ENCODE results near the gene CEP112. TPM values are rescaled to one million over a fixed set of nuclear protein-coding genes. Genes with fewer than 3 reads are reported as not detected.

Gene CEP112
- total RNA-seq, 4 donors from 2014 or later = 0.53 to 41.3 (median 5.7) TPM

DNA sequence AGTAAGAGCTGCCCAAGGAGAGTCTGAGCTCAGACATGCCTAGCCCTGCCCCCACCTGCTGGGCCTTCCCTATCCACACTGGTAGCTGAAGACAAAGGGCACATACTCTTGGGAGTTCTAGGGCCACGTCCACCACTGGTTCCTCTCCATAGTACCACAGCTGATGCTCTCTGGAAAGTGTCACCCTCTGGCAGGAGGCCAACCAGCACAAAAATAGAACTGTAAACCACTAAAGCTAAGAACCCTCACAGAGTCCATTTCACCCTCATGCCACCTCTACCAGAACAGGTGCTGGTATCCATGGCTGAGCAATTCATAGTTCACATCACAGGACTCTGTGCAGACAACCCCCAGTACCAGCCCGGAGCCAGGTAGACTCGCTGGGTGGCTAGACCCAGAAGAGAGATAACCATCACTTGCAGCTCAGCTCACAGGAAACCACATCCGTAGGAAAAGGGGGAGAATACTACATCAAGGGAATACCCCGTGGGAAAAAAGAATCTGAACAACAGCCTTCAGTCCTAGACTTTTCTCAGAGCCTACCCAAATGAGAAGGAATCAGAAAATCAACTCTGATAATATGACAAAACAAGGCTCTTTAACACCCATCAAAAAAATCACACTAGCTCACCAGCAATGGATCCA lies 115.3 kb downstream of the CEP112 start:
- Histone ChIP-seq H3K27ac (no peak overlapping the region), H3K36me3 (no peaks in the 10 kb centered on the region), H3K4me3 (no peak overlapping the region), H3K27me3 (no peaks in the 10 kb centered on the region), H3K9me3 (no peaks in the 10 kb centered on the region), H3K4me1 (no peaks in the 10 kb centered on the region)
- TF ChIP-seq CTCF (IDR thresholded peaks at IDR 0.05) (no peak), POLR2A (IDR thresholded peaks at IDR 0.05) (no peak)
- DNase-seq = no peak

DNA sequence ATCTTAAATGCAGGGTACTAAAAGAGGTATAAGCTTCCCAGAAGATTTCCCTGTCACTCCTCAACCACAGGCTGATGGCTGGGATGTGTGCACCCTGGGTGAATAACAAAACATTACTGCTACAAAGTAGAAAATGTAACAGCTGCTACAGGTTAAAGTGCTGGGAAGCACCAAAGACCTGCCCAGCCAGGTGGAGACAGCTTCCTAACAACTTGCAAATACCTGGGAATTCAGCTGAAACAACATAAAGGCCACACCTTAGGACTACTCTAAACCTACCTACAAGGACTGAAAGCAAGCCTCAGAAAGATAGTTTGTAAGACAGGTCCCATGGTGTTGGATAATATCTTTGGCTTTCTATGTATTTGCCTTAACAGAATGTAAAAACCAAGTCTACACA lies 118.5 kb downstream of the CEP112 start:
- DNase-seq = no peak
- Histone ChIP-seq H3K4me1 (no peaks in the 10 kb centered on the region), H3K9me3 (no peaks in the 10 kb centered on the region), H3K36me3 (no peaks in the 10 kb centered on the region), H3K4me3 (no peak overlapping the region), H3K27ac (no peak overlapping the region), H3K27me3 (no peaks in the 10 kb centered on the region)
- TF ChIP-seq CTCF (IDR thresholded peaks at IDR 0.05) (no peak), POLR2A (IDR thresholded peaks at IDR 0.05) (no peak)

- no peak for DNase-seq
- Histone ChIP-seq H3K27ac (no peak overlapping the region), H3K9me3 (no peaks in the 10 kb centered on the region), H3K4me3 (no peak overlapping the region), H3K4me1 (no peaks in the 10 kb centered on the region), H3K27me3 (no peaks in the 10 kb centered on the region), H3K36me3 (no peaks in the 10 kb centered on the region)
- TF ChIP-seq POLR2A (IDR thresholded peaks at IDR 0.05) = no peak
Observed at GRCh38 chr17:66063686-66064085, 128.2 kb downstream of the CEP112 start.

DNA sequence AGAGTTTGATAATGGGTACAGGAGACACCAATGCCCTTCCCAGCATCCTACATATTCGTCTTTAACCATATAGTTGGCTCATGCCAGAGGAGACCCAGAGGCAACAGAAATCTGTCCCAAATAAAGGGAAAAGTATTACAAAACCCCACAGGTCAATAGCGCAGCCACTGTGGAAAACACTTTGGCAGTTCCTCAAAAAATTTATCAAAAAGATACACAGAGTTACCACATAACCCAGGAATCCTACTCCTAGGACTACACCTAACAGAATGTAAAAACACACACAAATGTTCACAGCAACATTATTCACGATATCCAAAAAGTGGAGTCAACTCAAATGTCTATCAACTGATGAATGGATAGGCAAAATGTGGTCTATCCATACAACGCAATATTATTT lies 135.8 kb downstream of the CEP112 start:
- H3K27me3 ChIP-seq = no peaks in the 10 kb centered on the region
- no peak for DNase-seq
- no peaks in the 10 kb centered on the region for H3K9me3 ChIP-seq
- H3K4me1 ChIP-seq = no peaks in the 10 kb centered on the region
- no peak overlapping the region for H3K4me3 ChIP-seq
- TF ChIP-seq POLR2A (IDR thresholded peaks at IDR 0.05) (no peak), CTCF (IDR thresholded peaks at IDR 0.05) (no peak)
- H3K27ac ChIP-seq = no peak overlapping the region
- H3K36me3 ChIP-seq = no peaks in the 10 kb centered on the region

GRCh38 chr17:66054242-66054641 lies 137.7 kb downstream of the CEP112 start:
- no peak for DNase-seq
- H3K4me1 ChIP-seq = no peaks in the 10 kb centered on the region
- H3K4me3 ChIP-seq = no peak overlapping the region
- H3K9me3 ChIP-seq = no peaks in the 10 kb centered on the region
- H3K27ac ChIP-seq = no peak overlapping the region
- H3K27me3 ChIP-seq = no peaks in the 10 kb centered on the region
- TF ChIP-seq POLR2A (IDR thresholded peaks at IDR 0.05) (no peak), CTCF (IDR thresholded peaks at IDR 0.05) (no peak)
- H3K36me3 ChIP-seq = no peaks in the 10 kb centered on the region

GRCh38 chr17:66044083-66044482 lies 147.8 kb downstream of the CEP112 start:
- DNase-seq = no peak

More at GRCh38 chr17:66044083-66044482, 147.8 kb downstream of the CEP112 start:
- no peaks in the 10 kb centered on the region for H3K27me3 ChIP-seq
- no peak overlapping the region for H3K4me3 ChIP-seq
- no peaks in the 10 kb centered on the region for H3K36me3 ChIP-seq
- no peak overlapping the region for H3K27ac ChIP-seq
- TF ChIP-seq CTCF (IDR thresholded peaks at IDR 0.05) (no peak), POLR2A (IDR thresholded peaks at IDR 0.05) (no peak)
- no peaks in the 10 kb centered on the region for H3K9me3 ChIP-seq
- H3K4me1 ChIP-seq = no peaks in the 10 kb centered on the region
